Thyroid gland (tissue), 4 donors: ENCODE results near the gene BRAT1. TPM values are rescaled to one million over a fixed set of nuclear protein-coding genes. Genes with fewer than 3 reads are reported as not detected.

ENCODE experiments used
- DNase-seq, 2 donors: peaks; one replicate each; pipeline ENCODE4 v3.0.0-alpha.2; 2019
- H3K27ac ChIP-seq, 3 donors: fragments of 200-600 bp; sonication (generic); 1 replicate in 2 of 3; 2 replicates in 1 of 3; pipeline ENCODE4 v1.5.1; 2016 to 2019; ENCODE audit warnings: mild to moderate bottlenecking in 1 of 3, moderate library complexity in 1 of 3
- H3K27me3 ChIP-seq: fragments of 200-600 bp; sonication (generic); one replicate; pipeline ENCODE4 v1.5.1; 2019
- H3K36me3 ChIP-seq, 2 donors: fragments of 200-600 bp; sonication (generic); one replicate each; pipeline ENCODE4 v1.5.1; 2016 to 2019
- H3K4me1 ChIP-seq, 2 donors: fragments of 200-600 bp; sonication (generic); one replicate each; pipeline ENCODE4 v1.5.1; 2017 to 2019
- H3K4me3 ChIP-seq, 3 donors: fragments of 200-600 bp; sonication (generic); replicated peaks in 1 of 3; 1 replicate in 2 of 3; 2 replicates in 1 of 3; pipeline ENCODE4 v1.5.1; 2016; ENCODE audit warnings: mild to moderate bottlenecking in 1 of 3
- H3K9me3 ChIP-seq: fragments of 200-600 bp; sonication (generic); one replicate; pipeline ENCODE4 v1.5.1; 2017
- POLR2A ChIP-seq, 2 donors: fragments of 450-650 bp; IDR thresholded peaks; one replicate each; pipeline ENCODE4 v1.6.1; 2017; ENCODE audit warnings: antibody characterized with exemption in 2 of 2, mild to moderate bottlenecking in 2 of 2, moderate library complexity in 1 of 2
- WGBS, 2 donors: methylation state at CpG; one replicate each; pipeline ENCODE4 v1.1.5; 2017; 5-methylcytosine and 5-hydroxymethylcytosine counted together
- intact Hi-C: fragments of 100-400 bp; cut with DNase I; formaldehyde crosslinking; loops from one replicate; pipeline ENCODE4 v1.15.1; 2023
- total RNA-seq, 4 donors: library from RNA; depleted of rRNA; stranded (reverse); fragments of >200 nt; gene quantifications; one replicate each; pipeline ENCODE4 v1.2.3, GENCODE V29; 2016
- TF ChIP-seq, protein P1 (sequence below), 6 experiments: fragments of 200-600 bp in 3 of 6; fragments of 450-650 bp in 3 of 6; sonication (generic) in 3 of 6; IDR thresholded peaks; one replicate each; pipeline ENCODE4 v1.5.1; 2016 to 2019; ENCODE audit warnings: antibody characterized with exemption in 6 of 6, mild to moderate bottlenecking in 2 of 6, inconsistent platforms in 1 of 6, moderate library complexity in 1 of 6

Gene BRAT1
- total RNA-seq, 4 donors from 2014 or later = 37.2 to 51.8 (median 45.6) TPM

DNA sequence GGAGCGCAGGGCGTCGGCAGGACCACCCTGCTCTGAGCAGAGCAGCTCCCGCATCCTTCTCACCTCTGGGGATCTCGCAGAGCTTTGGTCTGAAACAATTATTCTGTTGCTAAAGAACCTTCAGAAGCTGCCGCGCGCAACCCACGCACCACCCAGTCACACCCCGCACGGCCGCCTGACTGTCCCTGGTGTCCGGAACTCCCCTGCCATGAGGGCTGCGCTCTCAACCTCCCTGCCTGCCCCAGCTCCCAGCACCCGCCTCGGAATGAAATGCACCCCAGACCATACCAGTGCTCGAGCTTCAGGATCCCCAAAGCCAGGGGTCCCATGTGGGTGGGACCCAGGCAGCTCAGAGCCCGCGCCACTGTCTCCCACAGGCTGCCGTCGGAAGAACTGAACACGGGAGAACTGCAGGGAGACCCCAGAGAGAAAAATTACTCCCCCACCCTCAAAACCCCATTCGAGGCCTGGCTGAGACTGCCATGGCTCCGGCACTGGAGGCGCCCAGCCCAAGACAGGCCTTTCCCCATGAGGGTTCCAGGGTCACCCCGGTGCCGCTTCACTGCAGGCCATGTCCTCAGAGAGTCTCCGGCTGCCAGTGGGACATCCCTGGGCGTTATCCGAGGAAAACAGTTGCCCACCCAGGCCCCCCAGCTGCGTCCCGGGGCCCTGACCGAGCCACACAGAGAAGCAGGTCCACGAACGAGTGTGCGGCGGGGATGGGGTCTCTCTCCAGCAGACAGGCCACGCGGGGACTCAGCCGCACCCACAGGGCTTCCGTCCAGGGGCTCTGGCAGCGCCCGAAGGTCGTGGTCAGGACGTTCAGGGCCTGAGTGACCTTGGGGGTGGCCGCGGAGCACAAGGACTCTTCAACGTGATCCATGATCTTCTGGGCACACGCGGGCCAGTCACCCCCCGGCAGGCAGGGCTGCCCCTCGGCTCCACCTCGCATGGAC, 12.1 kb downstream of the BRAT1 start:
- WGBS, 2 donors = 93 to 95% methylated on average over 45 to 51 of the region's 53 CpGs
- no peaks in the 10 kb centered on the region for H3K4me1 ChIP-seq
- H3K9me3 ChIP-seq = no peaks in the 10 kb centered on the region
- no peak overlapping the region for H3K27ac ChIP-seq
- TF ChIP-seq, protein P1, sequence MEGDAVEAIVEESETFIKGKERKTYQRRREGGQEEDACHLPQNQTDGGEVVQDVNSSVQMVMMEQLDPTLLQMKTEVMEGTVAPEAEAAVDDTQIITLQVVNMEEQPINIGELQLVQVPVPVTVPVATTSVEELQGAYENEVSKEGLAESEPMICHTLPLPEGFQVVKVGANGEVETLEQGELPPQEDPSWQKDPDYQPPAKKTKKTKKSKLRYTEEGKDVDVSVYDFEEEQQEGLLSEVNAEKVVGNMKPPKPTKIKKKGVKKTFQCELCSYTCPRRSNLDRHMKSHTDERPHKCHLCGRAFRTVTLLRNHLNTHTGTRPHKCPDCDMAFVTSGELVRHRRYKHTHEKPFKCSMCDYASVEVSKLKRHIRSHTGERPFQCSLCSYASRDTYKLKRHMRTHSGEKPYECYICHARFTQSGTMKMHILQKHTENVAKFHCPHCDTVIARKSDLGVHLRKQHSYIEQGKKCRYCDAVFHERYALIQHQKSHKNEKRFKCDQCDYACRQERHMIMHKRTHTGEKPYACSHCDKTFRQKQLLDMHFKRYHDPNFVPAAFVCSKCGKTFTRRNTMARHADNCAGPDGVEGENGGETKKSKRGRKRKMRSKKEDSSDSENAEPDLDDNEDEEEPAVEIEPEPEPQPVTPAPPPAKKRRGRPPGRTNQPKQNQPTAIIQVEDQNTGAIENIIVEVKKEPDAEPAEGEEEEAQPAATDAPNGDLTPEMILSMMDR (IDR thresholded peaks at IDR 0.05) = no peak
- H3K36me3 ChIP-seq = peaks cover 54 to 56% of the 10 kb centered on the region in 2 donors
- no peak overlapping the region for H3K4me3 ChIP-seq
- intact Hi-C loops = no loop called here
- no peak for DNase-seq
- no peaks in the 10 kb centered on the region for H3K27me3 ChIP-seq

GRCh38 chr7:2542011-2542915, 13.1 kb downstream of the BRAT1 start:
- Histone ChIP-seq H3K4me1 (no peaks in the 10 kb centered on the region), H3K27me3 (no peaks in the 10 kb centered on the region), H3K4me3 (no peak overlapping the region), H3K36me3 (peaks cover 51 to 56% of the 10 kb centered on the region in 2 donors), H3K27ac (no peak overlapping the region), H3K9me3 (no peaks in the 10 kb centered on the region)
- WGBS, 2 donors = 88 to 92% methylated on average over 19 to 23 of the region's 25 CpGs
- intact Hi-C loops = no loop called here
- no peak for DNase-seq
- TF ChIP-seq POLR2A (IDR thresholded peaks at IDR 0.05) = no peak
- TF ChIP-seq, protein P1 (IDR thresholded peaks at IDR 0.05) = no peak

DNA sequence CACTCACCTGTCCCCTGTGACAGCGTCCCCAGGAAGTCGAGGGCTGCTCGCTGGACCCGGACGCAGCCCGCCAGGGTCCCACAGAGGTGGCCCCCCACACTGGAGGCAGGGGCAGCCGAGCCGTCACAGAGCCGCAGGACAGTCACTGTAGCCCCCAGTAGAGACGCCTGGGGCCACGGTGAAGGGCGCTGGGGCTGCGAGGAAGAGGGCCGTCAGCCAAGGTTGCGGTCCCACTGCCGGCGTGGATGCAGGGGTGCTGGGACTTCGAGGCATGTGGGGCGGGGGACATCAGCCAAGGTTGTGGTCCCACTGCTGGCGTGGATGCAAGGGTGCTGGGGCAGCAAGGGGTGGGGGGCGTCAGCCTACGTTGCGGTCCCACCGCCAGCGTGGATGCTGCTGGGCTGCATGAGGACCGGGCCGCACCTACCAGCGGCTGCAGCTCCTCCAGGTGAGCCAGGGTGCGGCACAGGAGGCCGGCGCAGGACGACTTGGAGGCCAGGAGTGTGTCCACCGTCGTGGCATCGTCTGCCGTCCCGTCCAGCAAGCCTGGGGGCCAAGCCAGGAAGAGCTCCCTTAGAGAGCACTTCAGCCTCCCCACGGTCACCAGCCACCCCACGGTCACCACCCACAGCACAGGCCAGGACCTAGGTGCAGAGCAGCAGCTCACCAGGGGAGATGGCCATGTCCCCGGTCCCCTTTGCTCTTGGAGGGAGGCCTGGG, 13.9 kb downstream of the BRAT1 start:
- intact Hi-C loops = no loop called here
- Histone ChIP-seq H3K36me3 (peaks cover 44 to 50% of the 10 kb centered on the region in 2 donors), H3K9me3 (no peaks in the 10 kb centered on the region), H3K27ac (no peak overlapping the region), H3K4me1 (no peaks in the 10 kb centered on the region), H3K27me3 (no peaks in the 10 kb centered on the region), H3K4me3 (no peak overlapping the region)
- 93 to 97% methylated on average over 19 to 28 of the region's 40 CpGs for WGBS, 2 donors
- TF ChIP-seq POLR2A (IDR thresholded peaks at IDR 0.05) = no peak
- TF ChIP-seq, protein P1 (IDR thresholded peaks at IDR 0.05) = no peak
- no peak for DNase-seq

GRCh38 chr7:2540641-2541051, 14.7 kb downstream of the BRAT1 start:
- WGBS, 2 donors = 95% methylated on average over 10 to 15 of the region's 19 CpGs

More at GRCh38 chr7:2540641-2541051, 14.7 kb downstream of the BRAT1 start:
- Histone ChIP-seq H3K4me3 (no peak overlapping the region), H3K9me3 (no peaks in the 10 kb centered on the region), H3K27me3 (no peaks in the 10 kb centered on the region), H3K27ac (no peak overlapping the region), H3K4me1 (no peaks in the 10 kb centered on the region), H3K36me3 (peaks cover 38 to 43% of the 10 kb centered on the region in 2 donors)
- intact Hi-C loops = no loop called here
- no peak for DNase-seq
- TF ChIP-seq POLR2A (IDR thresholded peaks at IDR 0.05) = no peak
- TF ChIP-seq, protein P1 (IDR thresholded peaks at IDR 0.05) = no peak
